Measurements from ENCODE around the gene ADAMTS6.

Gene ADAMTS6

DNA sequence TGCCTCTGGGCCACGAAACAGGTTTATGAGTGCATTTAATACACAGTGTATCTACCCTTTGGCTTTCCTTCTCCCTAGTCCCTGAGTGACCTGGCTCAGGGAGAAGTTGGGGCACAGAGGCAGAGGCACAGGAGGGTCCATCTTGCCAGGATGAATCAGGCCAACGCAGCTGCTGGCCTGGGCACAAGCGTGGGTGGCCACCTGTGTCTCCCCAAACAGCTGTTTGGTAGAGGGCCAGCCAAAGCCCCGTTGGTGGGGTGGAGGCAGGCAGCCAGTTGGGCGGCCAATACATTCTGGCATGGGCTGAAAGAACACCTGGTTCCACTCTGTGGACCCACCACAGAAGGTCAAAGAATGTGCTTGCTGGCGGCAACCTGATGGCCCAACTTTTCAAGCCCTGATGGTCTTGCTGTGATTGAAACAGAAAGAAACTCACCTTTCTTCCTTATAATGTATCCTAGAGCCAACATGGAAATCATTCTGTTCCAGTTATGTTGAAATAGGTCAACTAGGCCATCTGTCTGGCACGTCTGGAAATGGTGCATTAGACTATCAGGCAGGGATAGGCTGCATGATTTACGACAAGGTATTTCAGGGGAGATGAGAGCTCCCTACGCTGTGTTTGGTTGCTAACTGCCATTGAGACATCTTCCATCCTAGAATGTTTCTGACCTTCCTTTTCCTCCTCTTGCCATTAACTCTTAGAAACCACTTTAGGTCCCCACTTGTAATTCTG, 337.4 kb downstream of the ADAMTS6 start:
- Histone ChIP-seq H3K4me1 (ENCODE audit: control insufficient read depth, insufficient read depth, low read length) (peaks cover 13% of the 10 kb centered on the region), H3K36me3 (ENCODE audit: control insufficient read depth in 2 of 2, insufficient read depth in 1 of 2, low read length in 2 of 2) (no peaks in the 10 kb centered on the region), H3K4me3 (ENCODE audit: low read depth, low read length) (no peak overlapping the region), H3K27ac (ENCODE audit: extremely low read depth, low read depth, low read length) (no peak overlapping the region), H3K9me3 (ENCODE audit: control insufficient read depth, insufficient read depth, low read depth, low read length) (no peaks in the 10 kb centered on the region)
- ChIA-PET POLR2A (no interaction called here), CTCF (no interaction called here)
- TF ChIP-seq ZNF416 (tag by site-specific recombination; IDR thresholded peaks at IDR 0.05) = no peak
- no peak for TF ChIP-seq ZNF184 (tag by site-specific recombination; IDR thresholded peaks at IDR 0.05)
- no peak for TF ChIP-seq ZFP41 (tag by site-specific recombination; IDR thresholded peaks at IDR 0.05; ENCODE audit: borderline replicate concordance)
- TF ChIP-seq, protein P1, sequence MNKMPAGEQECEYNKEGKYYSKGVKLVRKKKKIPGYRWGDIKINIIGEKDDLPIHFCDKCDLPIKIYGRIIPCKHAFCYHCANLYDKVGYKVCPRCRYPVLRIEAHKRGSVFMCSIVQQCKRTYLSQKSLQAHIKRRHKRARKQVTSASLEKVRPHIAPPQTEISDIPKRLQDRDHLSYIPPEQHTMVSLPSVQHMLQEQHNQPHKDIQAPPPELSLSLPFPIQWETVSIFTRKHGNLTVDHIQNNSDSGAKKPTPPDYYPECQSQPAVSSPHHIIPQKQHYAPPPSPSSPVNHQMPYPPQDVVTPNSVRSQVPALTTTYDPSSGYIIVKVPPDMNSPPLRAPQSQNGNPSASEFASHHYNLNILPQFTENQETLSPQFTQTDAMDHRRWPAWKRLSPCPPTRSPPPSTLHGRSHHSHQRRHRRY (tag by site-specific recombination; IDR thresholded peaks at IDR 0.05) = no peak
- TF ChIP-seq ZNF76 (tag by site-specific recombination; IDR thresholded peaks at IDR 0.05; ENCODE audit: borderline replicate concordance, low read depth) = no peak
- TF ChIP-seq ZNF223 (tag by site-specific recombination; IDR thresholded peaks at IDR 0.05) = no peak
- no peak for TF ChIP-seq ZNF155 (tag by site-specific recombination; IDR thresholded peaks at IDR 0.05)
- TF ChIP-seq ZNF202 (tag by site-specific recombination; IDR thresholded peaks at IDR 0.05; ENCODE audit: borderline replicate concordance) = no peak
- TF ChIP-seq ZNF776 (tag by site-specific recombination; IDR thresholded peaks at IDR 0.05; ENCODE audit: borderline replicate concordance) = no peak

DNA sequence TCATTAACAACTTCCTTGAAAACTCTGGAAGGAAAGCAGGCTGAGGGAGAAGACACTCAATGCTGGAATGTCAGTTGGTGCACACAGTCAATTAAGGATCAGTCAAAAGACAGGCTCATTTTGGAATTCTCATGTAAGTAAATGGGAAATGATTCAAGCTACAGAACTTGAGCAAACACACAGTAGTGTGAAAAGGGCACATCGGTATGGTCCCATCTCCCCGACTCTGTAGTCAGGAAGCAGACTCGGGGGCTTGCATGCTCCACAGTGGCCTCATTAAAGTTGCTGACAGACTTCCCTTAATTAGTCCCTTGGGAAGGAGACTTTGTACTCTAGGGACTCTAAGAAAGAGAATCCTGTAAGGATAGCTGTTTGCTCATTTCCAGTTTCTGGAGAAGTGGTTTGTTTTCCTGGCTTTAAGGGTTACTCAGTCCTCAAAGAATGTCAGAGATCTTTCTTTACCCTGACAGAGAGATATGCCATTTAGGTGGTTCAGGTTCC, 339.2 kb downstream of the ADAMTS6 start:
- ChIA-PET CTCF (interaction anchor here (0.6 to 0.7 kb wide), 3 partner anchors 26 to 518 kb away, joined by 3 to 6 read pairs (median 5); no protein-coding TSS in a partner anchor), POLR2A (no interaction called here)
- H3K36me3 ChIP-seq (ENCODE audit: control insufficient read depth in 2 of 2, insufficient read depth in 1 of 2, low read length in 2 of 2) = no peaks in the 10 kb centered on the region
- H3K4me1 ChIP-seq (ENCODE audit: control insufficient read depth, insufficient read depth, low read length) = peaks cover 13% of the 10 kb centered on the region
- H3K4me3 ChIP-seq (ENCODE audit: low read depth, low read length) = no peak overlapping the region
- no peaks in the 10 kb centered on the region for H3K9me3 ChIP-seq (ENCODE audit: control insufficient read depth, insufficient read depth, low read depth, low read length)
- no peak overlapping the region for H3K27ac ChIP-seq (ENCODE audit: extremely low read depth, low read depth, low read length)
- TF ChIP-seq, protein P2, sequence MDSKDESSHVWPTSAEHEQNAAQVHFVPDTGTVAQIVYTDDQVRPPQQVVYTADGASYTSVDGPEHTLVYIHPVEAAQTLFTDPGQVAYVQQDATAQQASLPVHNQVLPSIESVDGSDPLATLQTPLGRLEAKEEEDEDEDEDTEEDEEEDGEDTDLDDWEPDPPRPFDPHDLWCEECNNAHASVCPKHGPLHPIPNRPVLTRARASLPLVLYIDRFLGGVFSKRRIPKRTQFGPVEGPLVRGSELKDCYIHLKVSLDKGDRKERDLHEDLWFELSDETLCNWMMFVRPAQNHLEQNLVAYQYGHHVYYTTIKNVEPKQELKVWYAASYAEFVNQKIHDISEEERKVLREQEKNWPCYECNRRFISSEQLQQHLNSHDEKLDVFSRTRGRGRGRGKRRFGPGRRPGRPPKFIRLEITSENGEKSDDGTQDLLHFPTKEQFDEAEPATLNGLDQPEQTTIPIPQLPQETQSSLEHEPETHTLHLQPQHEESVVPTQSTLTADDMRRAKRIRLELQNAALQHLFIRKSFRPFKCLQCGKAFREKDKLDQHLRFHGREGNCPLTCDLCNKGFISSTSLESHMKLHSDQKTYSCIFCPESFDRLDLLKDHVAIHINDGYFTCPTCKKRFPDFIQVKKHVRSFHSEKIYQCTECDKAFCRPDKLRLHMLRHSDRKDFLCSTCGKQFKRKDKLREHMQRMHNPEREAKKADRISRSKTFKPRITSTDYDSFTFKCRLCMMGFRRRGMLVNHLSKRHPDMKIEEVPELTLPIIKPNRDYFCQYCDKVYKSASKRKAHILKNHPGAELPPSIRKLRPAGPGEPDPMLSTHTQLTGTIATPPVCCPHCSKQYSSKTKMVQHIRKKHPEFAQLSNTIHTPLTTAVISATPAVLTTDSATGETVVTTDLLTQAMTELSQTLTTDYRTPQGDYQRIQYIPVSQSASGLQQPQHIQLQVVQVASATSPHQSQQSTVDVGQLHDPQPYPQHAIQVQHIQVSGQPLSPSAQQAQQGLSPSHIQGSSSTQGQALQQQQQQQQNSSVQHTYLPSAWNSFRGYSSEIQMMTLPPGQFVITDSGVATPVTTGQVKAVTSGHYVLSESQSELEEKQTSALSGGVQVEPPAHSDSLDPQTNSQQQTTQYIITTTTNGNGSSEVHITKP (tag by site-specific recombination; IDR thresholded peaks at IDR 0.05) = no peak
- TF ChIP-seq, protein P3, sequence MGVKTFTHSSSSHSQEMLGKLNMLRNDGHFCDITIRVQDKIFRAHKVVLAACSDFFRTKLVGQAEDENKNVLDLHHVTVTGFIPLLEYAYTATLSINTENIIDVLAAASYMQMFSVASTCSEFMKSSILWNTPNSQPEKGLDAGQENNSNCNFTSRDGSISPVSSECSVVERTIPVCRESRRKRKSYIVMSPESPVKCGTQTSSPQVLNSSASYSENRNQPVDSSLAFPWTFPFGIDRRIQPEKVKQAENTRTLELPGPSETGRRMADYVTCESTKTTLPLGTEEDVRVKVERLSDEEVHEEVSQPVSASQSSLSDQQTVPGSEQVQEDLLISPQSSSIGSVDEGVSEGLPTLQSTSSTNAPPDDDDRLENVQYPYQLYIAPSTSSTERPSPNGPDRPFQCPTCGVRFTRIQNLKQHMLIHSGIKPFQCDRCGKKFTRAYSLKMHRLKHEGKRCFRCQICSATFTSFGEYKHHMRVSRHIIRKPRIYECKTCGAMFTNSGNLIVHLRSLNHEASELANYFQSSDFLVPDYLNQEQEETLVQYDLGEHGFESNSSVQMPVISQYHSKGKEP (tag by site-specific recombination; IDR thresholded peaks at IDR 0.05) = peak; percentile 10; the same call in 1 of the 2 replicates
- TF ChIP-seq, protein P4, sequence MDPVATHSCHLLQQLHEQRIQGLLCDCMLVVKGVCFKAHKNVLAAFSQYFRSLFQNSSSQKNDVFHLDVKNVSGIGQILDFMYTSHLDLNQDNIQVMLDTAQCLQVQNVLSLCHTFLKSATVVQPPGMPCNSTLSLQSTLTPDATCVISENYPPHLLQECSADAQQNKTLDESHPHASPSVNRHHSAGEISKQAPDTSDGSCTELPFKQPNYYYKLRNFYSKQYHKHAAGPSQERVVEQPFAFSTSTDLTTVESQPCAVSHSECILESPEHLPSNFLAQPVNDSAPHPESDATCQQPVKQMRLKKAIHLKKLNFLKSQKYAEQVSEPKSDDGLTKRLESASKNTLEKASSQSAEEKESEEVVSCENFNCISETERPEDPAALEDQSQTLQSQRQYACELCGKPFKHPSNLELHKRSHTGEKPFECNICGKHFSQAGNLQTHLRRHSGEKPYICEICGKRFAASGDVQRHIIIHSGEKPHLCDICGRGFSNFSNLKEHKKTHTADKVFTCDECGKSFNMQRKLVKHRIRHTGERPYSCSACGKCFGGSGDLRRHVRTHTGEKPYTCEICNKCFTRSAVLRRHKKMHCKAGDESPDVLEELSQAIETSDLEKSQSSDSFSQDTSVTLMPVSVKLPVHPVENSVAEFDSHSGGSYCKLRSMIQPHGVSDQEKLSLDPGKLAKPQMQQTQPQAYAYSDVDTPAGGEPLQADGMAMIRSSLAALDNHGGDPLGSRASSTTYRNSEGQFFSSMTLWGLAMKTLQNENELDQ (tag by site-specific recombination; IDR thresholded peaks at IDR 0.05; ENCODE audit: low read depth) = no peak
- TF ChIP-seq ZNF548 (tag by site-specific recombination; IDR thresholded peaks at IDR 0.05) = no peak
- no peak for TF ChIP-seq BCL11B (tag by site-specific recombination; IDR thresholded peaks at IDR 0.05; ENCODE audit: low read depth)
- TF ChIP-seq, protein P5, sequence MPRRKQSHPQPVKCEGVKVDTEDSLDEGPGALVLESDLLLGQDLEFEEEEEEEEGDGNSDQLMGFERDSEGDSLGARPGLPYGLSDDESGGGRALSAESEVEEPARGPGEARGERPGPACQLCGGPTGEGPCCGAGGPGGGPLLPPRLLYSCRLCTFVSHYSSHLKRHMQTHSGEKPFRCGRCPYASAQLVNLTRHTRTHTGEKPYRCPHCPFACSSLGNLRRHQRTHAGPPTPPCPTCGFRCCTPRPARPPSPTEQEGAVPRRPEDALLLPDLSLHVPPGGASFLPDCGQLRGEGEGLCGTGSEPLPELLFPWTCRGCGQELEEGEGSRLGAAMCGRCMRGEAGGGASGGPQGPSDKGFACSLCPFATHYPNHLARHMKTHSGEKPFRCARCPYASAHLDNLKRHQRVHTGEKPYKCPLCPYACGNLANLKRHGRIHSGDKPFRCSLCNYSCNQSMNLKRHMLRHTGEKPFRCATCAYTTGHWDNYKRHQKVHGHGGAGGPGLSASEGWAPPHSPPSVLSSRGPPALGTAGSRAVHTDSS (tag by site-specific recombination; IDR thresholded peaks at IDR 0.05) = no peak
- TF ChIP-seq ZNF146 (tag by site-specific recombination; IDR thresholded peaks at IDR 0.05) = no peak
- TF ChIP-seq ZNF571 (tag by site-specific recombination; IDR thresholded peaks at IDR 0.05) = no peak
- no peak for TF ChIP-seq ZNF560 (tag by site-specific recombination; IDR thresholded peaks at IDR 0.05; ENCODE audit: borderline replicate concordance)
- no peak for TF ChIP-seq ZNF624 (tag by site-specific recombination; IDR thresholded peaks at IDR 0.05)

Data from HEK293 (cell line).